Tongue (tissue), 2 donors: Measurements from ENCODE around the gene CD36. TPM values are rescaled to one million over a fixed set of nuclear protein-coding genes. Genes with fewer than 3 reads are reported as not detected.
A peak's percentile ranks its signal among the peaks of the same experiment; 100 is the strongest.

ENCODE experiments used
- DNase-seq: peaks from one replicate; pipeline ENCODE4 v3.0.0-alpha.2; 2015
- total RNA-seq: library from RNA; depleted of rRNA; stranded (reverse); fragments of >200 nt; gene quantifications from one replicate; pipeline ENCODE4 v1.2.3, GENCODE V29; 2014

The CD36 gene
- total RNA-seq: 324 TPM

DNA sequence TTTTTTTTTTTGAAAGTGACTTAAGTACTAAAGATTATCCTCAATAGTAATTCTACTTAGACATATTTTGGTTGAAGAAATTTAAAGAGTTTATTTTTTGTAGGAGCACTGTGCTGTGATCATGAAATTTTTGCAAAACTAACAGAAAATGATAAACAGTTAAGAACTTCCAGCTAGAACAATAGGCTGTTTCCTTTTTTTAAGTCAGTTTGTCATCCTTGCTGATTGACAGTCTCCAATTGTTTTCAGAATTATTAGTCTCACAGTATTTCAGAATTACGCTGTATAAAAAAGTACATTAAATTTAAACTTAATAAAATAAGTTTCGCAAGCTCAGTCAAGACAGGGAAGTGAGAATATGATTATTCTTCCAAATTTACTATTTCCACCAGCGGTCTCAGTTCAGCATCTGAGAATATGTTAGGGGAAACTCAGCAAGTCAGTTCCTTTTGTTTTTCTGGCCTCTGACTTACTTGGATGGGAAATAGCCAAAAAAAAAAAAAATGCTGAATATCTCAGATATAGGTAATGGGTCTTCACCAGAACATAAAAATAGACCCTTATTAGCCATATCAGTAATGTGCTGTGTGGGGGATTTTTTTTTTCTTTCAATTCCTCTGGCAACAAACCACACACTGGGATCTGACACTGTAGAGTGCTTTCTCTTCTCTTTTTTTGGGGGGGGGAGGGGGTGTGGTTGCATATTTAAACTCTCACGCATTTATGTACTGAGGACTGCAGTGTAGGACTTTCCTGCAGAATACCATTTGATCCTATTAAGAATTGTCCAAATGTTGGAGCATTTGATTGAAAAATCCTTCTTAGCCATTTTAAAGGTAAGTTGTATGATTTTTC is at the start of gene CD36:
Gene CD36 (plus strand): TSS at position 732 of the 855 bp plus-strand sequence. CDS start 8,099 bp downstream, outside the sequence.
- DNase-seq: peak; percentile 45

- DNase-seq: no peak
Observed at GRCh38 chr7:80589631-80590030, 48.8 kb upstream of the CD36 start.

DNA sequence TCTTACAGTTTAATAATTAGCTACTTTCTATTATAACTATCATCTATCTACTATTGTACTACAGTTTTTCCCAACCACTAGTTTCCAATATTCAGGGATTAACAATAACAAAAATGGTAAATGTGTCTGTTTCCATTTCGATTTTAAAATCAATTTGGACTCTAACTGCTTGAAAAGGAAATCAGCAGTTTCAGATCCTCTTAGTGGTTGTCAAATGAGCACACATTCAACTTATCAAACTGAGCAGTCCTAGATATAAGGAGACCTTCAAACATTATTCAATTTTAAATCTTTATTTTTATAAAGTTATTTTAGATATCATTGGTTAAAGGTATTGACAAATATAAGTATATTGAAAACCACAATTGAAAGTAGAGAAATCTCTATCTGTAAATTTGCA is 46.8 kb upstream of the CD36 start:
- no peak for DNase-seq

GRCh38 chr7:80593869-80594586 is 44.4 kb upstream of the CD36 start:
- DNase-seq: no peak

DNA sequence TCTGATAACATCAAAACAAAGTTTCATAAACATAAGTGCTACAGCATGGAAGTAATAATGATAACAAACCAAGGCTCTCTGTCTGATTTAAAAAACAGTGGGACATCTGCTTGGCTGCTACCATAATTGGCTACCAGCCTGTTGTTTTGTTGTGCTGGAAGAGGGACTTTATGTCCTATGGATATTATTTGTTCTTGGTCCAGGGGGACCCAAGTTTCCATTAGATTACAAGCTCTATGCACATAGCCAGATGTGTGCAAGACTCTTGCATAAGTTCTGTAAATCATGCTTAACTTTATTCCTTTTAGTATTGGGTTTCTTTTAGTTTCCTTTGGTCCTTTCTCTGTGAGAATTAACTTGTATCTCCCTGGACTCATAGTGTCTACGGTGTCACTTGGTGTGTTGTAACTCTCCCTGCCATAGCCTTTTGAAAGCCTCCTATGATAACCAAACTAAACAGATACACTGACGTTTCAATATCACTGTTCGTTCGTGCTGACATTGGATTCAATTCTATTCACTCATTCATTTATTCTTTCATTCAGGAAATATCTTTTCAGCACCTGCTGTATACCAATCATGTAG is 41.4 kb upstream of the CD36 start:
- peak; percentile 40 for DNase-seq

DNA sequence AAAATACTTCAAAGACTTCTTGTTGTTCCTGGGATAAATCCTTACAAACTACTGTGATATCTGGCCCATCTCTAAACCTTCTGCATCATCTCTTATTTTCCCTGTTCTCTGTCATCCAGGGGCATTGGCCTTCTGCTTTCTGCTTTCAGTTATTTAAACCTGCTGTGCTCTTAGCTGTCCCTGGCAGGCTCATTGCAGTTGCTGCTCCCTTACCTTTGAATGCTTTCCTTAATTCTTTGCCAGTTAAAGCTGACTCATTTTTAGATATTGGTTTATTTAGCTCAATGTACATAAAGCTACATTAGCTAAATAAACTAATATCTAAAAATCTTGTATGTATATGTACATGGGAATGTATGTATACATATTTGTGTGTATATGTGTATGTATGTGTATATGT is 40.6 kb upstream of the CD36 start:
- DNase-seq: no peak

- no peak for DNase-seq
Observed at GRCh38 chr7:80600046-80600445, 38.4 kb upstream of the CD36 start.

DNA sequence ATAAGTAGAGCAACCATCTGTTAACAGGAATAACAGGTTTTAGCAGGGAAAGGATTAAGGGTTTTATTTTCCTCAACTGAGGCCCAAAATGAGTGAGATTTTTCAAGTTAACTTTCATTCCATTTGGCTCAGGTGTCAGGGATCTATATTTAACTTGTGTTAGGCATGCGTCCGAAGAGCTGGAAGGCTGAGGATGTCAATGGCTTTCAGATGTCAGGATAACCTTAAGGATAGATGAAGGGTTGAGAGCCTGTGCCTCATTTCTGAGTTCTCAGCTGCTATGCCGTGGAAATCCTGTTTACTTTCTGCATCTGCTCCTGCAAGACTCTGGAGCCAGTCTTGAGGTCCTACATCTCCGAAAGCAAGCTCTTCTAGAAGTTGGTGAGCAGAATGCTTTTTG is 36.4 kb upstream of the CD36 start:
- DNase-seq: peak; percentile 40

GRCh38 chr7:80603940-80604339 is 34.5 kb upstream of the CD36 start:
- no peak for DNase-seq

DNA sequence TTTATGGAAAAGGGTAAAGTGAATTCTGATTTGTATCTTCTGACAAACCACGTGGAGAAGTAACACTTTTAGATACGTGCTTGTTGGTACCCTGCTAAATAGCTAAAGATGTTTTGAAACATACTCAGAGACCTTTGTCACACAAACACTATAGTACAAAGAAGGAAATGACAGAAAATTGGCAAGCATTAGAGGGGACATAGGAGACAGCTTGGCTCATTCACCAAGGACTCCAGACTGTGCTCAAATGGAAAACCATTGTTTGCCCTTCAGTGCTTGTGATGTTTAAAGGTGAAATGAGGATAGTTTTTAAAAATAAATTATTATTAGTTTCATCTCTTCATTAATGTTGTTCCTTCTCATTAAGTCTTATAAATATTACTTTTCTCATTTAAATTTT is 34.0 kb upstream of the CD36 start:
- no peak for DNase-seq

DNA sequence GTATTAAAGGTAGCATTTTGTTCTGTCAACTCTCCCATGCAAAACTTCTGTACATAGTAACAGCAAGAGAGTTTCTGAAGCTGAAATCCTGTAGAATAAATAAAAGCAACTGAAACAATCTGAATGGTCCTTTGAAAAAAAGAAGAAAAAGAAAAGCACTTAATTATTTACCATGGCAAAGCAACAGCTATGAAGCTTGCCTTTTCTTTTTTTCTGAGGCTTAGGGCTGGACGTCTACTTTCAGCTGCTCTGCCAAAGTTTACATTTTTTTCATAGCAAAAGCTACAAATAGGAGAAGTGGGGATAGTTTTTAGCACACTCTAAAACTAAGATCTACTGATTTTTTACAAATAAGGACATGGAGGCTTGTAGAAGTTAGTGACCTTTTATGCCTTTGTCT is 31.3 kb upstream of the CD36 start:
- no peak for DNase-seq

GRCh38 chr7:80608336-80608735 is 30.1 kb upstream of the CD36 start:
- DNase-seq: no peak

- DNase-seq: peak; percentile 32
Observed at GRCh38 chr7:80609751-80610150, 28.7 kb upstream of the CD36 start.

DNA sequence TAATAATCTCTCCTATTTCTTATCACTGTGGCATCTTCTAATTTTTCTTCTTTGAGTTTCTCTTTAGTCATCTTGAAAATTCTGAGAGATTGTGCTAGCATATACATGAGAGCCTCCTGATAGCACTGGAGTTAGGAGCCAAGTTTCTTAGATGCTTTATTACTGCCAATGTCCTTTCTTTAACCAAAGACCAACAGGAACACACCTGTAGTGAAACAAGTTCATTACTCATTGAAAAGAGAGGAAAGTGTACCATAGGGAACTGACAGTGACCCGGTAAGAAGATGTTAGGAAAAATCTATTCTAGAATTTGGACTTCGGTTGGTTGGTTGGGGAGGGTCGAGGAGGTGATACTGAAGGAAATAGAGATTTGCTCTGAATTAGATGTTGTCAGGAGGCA is 27.1 kb upstream of the CD36 start:
- no peak for DNase-seq

DNA sequence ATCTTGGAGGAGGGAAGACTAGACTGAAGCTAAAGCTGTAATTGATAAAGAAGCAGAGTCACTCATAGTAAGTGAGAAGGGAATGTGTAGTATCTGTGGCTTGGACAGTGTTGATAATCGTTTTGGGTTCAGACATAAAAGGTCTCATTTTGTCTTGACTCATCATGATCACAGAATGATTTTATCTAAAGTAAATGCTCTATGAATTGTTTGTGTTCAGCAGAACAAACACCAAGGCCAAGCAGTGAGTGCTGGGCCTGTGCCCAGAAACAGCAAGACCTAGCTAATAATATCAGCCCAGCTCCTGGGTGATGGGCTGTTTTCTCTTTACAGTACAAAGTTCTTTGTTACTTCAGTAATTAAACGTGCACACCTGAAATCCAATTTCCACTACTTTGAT is 26.7 kb upstream of the CD36 start:
- no peak for DNase-seq

- no peak for DNase-seq
Observed at GRCh38 chr7:80612880-80613279, 25.6 kb upstream of the CD36 start.

- DNase-seq: no peak
Observed at GRCh38 chr7:80613519-80613918, 24.9 kb upstream of the CD36 start.

DNA sequence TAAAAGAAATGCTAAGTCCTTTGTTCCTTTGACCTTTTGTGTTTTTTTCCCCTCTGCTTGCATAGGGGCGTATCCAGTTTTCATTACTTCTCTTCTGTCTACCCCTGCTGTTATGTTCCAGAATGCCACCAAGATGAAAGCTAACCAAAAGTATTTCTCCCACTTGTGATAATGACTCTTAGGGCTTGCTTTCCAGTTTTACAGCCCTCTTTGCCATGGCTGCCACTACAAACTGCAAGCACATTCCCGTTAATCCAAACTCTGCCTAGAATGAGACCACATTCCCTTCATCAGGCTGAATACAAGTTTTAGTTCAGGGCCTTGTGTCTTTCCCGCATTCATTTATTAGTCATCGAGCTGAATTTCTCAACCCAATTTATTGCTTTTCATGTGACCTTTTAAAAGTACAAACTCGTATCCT is 23.6 kb upstream of the CD36 start:
- no peak for DNase-seq

- DNase-seq: no peak
Observed at GRCh38 chr7:80618096-80618495, 20.3 kb upstream of the CD36 start.

DNA sequence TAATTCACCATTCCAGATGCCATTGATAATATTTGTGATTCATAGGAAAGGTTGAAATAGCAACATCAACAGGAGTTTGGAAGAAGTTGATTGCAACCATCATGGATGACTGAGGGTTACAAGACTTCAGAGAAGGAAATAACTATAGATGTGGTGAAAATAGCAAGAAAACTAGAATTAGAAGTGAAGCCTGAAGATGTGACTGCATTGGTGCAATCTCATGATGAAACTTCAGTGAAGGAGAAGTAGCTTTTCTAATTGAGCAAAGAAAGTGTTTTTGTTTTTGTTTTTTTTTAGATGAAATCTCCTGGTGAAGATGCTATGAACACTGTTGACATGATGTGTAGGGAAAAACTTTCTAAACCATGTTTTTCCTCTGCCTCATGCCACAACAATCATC is 18.7 kb upstream of the CD36 start:
- DNase-seq: no peak

DNA sequence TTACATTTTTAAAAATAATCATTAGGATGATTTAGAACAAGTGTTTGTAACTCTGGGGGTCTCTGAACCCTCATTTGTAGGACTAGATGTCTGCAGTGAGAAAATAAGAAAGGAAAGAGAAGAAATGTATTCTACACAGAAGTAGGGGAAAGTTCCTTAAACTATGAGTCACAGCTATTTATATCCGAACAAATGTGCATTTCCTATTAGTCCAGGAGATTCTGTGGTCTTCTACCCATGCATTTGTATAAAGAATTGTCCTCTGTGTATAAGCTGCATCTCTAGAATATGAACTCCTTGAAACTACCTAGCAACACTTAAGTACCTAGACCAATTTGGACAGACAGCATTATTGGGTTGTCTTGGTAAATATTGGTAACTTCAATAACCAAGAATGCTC is 15.9 kb upstream of the CD36 start:
- DNase-seq: no peak

- DNase-seq: no peak
Observed at GRCh38 chr7:80623503-80624252, 14.8 kb upstream of the CD36 start.

- DNase-seq: no peak
Observed at GRCh38 chr7:80624763-80625162, 13.7 kb upstream of the CD36 start.
